HepG2 (cell line): Measurements from ENCODE around the gene GUCY2F. TPM values are rescaled to one million over a fixed set of nuclear protein-coding genes. Genes with fewer than 3 reads are reported as not detected.

Source experiments
- DMTF1 ChIP-seq: sonication (generic); formaldehyde crosslinking; IDR thresholded peaks from 2 replicates; pipeline ENCODE4 v1.4.0; 2020; ENCODE audit warnings: mild to moderate bottlenecking, missing genetic modification reagents
- GLMP ChIP-seq: sonication (generic); formaldehyde crosslinking; IDR thresholded peaks from 2 replicates; pipeline ENCODE4 v1.9.0; 2021; ENCODE audit warnings: missing genetic modification reagents, mild to moderate bottlenecking, borderline replicate concordance
- PPARG ChIP-seq: conservative IDR thresholded peaks from 2 replicates; pipeline ENCODE4 v1.6.1; 2016; ENCODE audit warnings: missing biosample characterization, missing genetic modification reagents
- REXO4 ChIP-seq: sonication (generic); formaldehyde crosslinking; IDR thresholded peaks from 2 replicates; pipeline ENCODE4 v1.8.0; 2022; ENCODE audit warnings: missing genetic modification reagents, mild to moderate bottlenecking, borderline replicate concordance
- SRSF4 ChIP-seq: fragments of 200-400 bp; formaldehyde crosslinking; IDR thresholded peaks from one replicate; pipeline ENCODE4 v1.6.1; 2018; ENCODE audit warnings: mild to moderate bottlenecking, low read depth, low read length, moderate library complexity; ENCODE audit not compliant: poor library complexity, severe bottlenecking
- TCF7L2 ChIP-seq: IDR thresholded peaks from 2 replicates; pipeline ENCODE4 v1.6.1; 2011; ENCODE audit warnings: mild to moderate bottlenecking, low read depth, low read length, moderate library complexity
- ZMYM2 ChIP-seq: sonication (generic); formaldehyde crosslinking; IDR thresholded peaks from 2 replicates; pipeline ENCODE4 v1.8.0; 2022; ENCODE audit warnings: mild to moderate bottlenecking, missing genetic modification reagents
- ZNF564 ChIP-seq: sonication (generic); formaldehyde crosslinking; IDR thresholded peaks from 2 replicates; pipeline ENCODE4 v1.8.1; 2023; ENCODE audit warnings: mild to moderate bottlenecking, missing genetic modification reagents
- ZNF776 ChIP-seq: sonication (generic); formaldehyde crosslinking; IDR thresholded peaks from 2 replicates; pipeline ENCODE4 v1.4.0; 2020; ENCODE audit warnings: mild to moderate bottlenecking, missing genetic modification reagents
- polyA plus RNA-seq, 8 experiments: library from polyadenylated mRNA; depleted of rRNA in 3 of 8; stranded (reverse) in 7 of 8; unstranded in 1 of 8; fragments of >200 nt; fragmentation: Illumina TruSeq in 4 of 8; extraction: Trizol in 4 of 8; gene quantifications; 2 replicates each; pipeline versions ENCODE4 v1.2.1 to v1.2.3, GENCODE V29; 2011 to 2016; ENCODE audit warnings: low read depth in 4 of 8, missing spikeins in 1 of 8, mixed read lengths in 1 of 8; ENCODE audit not compliant: insufficient read depth in 1 of 8
- total RNA-seq, 5 experiments: library from RNA; depleted of rRNA; stranded (reverse); fragments of >200 nt; fragmentation: Illumina TruSeq; extraction: Trizol; gene quantifications; 2 replicates each; pipeline ENCODE4 v1.2.3, GENCODE V29; 2016; ENCODE audit warnings: low read depth in 1 of 5
- TF ChIP-seq, protein P1 (sequence below): sonication (generic); formaldehyde crosslinking; IDR thresholded peaks from 2 replicates; pipeline ENCODE4 v1.5.0; 2020; ENCODE audit warnings: missing genetic modification reagents, mild to moderate bottlenecking, borderline replicate concordance

Gene GUCY2F
- total and polyA plus RNA-seq, 2 of the 13 experiments (the other 11 are each of a cell fraction or from before 2014, with no cell fraction given): 0.03 TPM; not detected in 1

DNA sequence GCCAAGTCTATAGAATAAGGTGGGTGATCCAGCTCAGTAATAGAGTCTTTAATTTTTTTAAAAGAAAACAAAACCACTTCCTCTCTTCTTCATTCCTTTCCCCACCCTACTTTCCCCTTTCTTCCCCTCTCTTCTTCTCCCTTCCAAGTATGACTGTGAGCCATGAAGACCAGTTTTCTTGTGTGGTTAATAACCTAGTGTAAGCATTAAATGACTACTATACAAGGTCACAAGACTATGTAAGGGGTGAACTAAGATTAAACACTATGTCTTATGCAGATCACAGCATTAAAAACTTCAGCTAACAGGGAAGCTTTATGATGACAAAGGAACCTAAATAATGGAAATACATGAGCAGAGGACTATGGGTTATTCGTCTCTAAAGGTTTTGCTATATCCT, 135.4 kb downstream of the GUCY2F start (continued):
- TF ChIP-seq DMTF1 (CRISPR knock-in tag) (no peak), ZNF776 (no peak), ZMYM2 (CRISPR knock-in tag) (no peak), PPARG (CRISPR knock-in tag) (no peak), ZNF564 (no peak), SRSF4 (no peak), GLMP (CRISPR knock-in tag) (no peak), TCF7L2 (no peak), REXO4 (CRISPR knock-in tag) (no peak)
- TF ChIP-seq, protein P1, sequence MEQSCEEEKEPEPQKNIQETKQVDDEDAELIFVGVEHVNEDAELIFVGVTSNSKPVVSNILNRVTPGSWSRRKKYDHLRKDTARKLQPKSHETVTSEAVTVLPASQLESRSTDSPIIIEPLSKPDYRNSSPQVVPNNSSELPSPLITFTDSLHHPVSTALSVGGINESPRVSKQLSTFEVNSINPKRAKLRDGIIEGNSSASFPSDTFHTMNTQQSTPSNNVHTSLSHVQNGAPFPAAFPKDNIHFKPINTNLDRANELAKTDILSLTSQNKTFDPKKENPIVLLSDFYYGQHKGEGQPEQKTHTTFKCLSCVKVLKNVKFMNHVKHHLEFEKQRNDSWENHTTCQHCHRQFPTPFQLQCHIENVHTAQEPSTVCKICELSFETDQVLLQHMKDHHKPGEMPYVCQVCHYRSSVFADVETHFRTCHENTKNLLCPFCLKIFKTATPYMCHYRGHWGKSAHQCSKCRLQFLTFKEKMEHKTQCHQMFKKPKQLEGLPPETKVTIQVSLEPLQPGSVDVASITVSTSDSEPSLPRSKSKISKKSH: no peak
